Stimulated activated CD4-positive, alpha-beta T cell treated with anti-CD3 and anti-CD28 coated beads, TNF-alpha, amount 100 ng/mL, for 48 hours (primary cell): Measurements from ENCODE around the gene BTC.
"Not testable (repeated sequence)": the region's sequence is repeated elsewhere in the genome, so short reads cannot be mapped to it uniquely, and the experiment has no call there.

ENCODE experiments used
- DNase-seq, 3 donors: peaks; one replicate each; pipeline ENCODE4 v3.0.0-alpha.2; 2020; ENCODE audit warnings: low read depth in 3 of 3

The BTC gene

GRCh38 chr4:74758551-74759145 lies 35.7 kb downstream of the BTC start:
- DNase-seq: no peak

GRCh38 chr4:74757136-74757535 lies 37.2 kb downstream of the BTC start:
- no peak for DNase-seq

GRCh38 chr4:74755486-74755885 lies 38.8 kb downstream of the BTC start:
- no peak for DNase-seq

GRCh38 chr4:74754218-74754617 lies 40.1 kb downstream of the BTC start:
- DNase-seq: no peak

- DNase-seq: no peak
Measured at GRCh38 chr4:74752798-74753197, 41.5 kb downstream of the BTC start.

GRCh38 chr4:74751856-74752255 lies 42.5 kb downstream of the BTC start:
- no peak for DNase-seq

- DNase-seq: no peak
Measured at GRCh38 chr4:74751247-74751646, 43.1 kb downstream of the BTC start.

- no peak for DNase-seq
Measured at GRCh38 chr4:74742185-74742584, 52.1 kb downstream of the BTC start.

GRCh38 chr4:74738464-74739143 lies 55.7 kb downstream of the BTC start:
- no peak for DNase-seq

- no peak for DNase-seq
Measured at GRCh38 chr4:74734995-74735394, 59.3 kb downstream of the BTC start.

GRCh38 chr4:74733756-74734155 lies 60.6 kb downstream of the BTC start:
- no peak for DNase-seq

- no peak for DNase-seq
Measured at GRCh38 chr4:74724979-74725378, 69.3 kb downstream of the BTC start.

GRCh38 chr4:74716436-74716765 lies 77.9 kb downstream of the BTC start:
- DNase-seq: no peak

- DNase-seq: no peak
Measured at GRCh38 chr4:74715706-74716435, 78.5 kb downstream of the BTC start.

GRCh38 chr4:74714611-74715130 lies 79.7 kb downstream of the BTC start:
- no peak for DNase-seq

GRCh38 chr4:74708135-74708534 lies 86.2 kb downstream of the BTC start:
- DNase-seq: not testable (repeated sequence)
